Measurements from ENCODE around the gene ZNF79. TPM values are rescaled to one million over a fixed set of nuclear protein-coding genes. Genes with fewer than 3 reads are reported as not detected.
A peak's percentile ranks its signal among the peaks of the same experiment; 100 is the strongest.

The ZNF79 gene
- total RNA-seq, 1 experiment from 2014 or later = 11.6 TPM

DNA sequence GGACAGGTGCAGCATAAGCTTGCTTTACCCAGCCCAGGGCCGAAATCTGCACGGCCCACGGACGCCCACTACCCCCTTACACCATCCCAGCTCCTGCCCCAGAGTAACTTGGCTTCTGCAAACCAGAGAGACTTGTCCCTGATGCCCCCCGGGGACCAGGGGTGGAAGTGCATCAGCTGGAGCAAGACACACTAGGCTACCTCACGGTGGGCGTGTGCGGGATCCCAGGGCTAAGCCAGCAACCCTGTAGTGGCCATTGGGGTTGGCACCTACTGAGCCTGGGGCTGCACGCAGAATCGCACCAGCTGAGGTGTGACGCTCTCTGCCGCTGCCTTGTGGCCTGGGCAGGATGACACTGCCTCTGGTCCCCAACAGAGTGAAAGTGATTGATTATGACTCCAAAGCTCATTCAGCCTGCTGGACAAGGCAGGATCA lies 6.1 kb upstream of the ZNF79 start:
- Histone ChIP-seq H3K9me3 (ENCODE audit: low read depth, low read length, poor library complexity, severe bottlenecking) (no peaks in the 10 kb centered on the region), H3K27me3 (replicated peaks; ENCODE audit: insufficient read depth, low read depth, low read length, poor library complexity) (no peaks in the 10 kb centered on the region), H3K4me1 (ENCODE audit: insufficient read depth, low read length, poor library complexity, severe bottlenecking) (no peaks in the 10 kb centered on the region), H3K4me3 (ENCODE audit: low read depth, low read length, poor library complexity, severe bottlenecking) (no peak overlapping the region), H3K36me3 (ENCODE audit: insufficient read depth, low read length, poor library complexity, severe bottlenecking) (no peaks in the 10 kb centered on the region), H3K27ac (ENCODE audit: low read depth, low read length, poor library complexity, severe bottlenecking) (no peak overlapping the region)
- DNase-seq (ENCODE audit: low spot score) = peak; percentile 59
- POLR2A ChIA-PET (ENCODE audit: low non-redundant PET) = no interaction called here
- CTCF ChIA-PET = no interaction called here
- no peak for TF ChIP-seq EZH2 (IDR thresholded peaks at IDR 0.05; ENCODE audit: borderline replicate concordance, low read depth, low read length, poor library complexity, severe bottlenecking)
- TF ChIP-seq, protein P1, sequence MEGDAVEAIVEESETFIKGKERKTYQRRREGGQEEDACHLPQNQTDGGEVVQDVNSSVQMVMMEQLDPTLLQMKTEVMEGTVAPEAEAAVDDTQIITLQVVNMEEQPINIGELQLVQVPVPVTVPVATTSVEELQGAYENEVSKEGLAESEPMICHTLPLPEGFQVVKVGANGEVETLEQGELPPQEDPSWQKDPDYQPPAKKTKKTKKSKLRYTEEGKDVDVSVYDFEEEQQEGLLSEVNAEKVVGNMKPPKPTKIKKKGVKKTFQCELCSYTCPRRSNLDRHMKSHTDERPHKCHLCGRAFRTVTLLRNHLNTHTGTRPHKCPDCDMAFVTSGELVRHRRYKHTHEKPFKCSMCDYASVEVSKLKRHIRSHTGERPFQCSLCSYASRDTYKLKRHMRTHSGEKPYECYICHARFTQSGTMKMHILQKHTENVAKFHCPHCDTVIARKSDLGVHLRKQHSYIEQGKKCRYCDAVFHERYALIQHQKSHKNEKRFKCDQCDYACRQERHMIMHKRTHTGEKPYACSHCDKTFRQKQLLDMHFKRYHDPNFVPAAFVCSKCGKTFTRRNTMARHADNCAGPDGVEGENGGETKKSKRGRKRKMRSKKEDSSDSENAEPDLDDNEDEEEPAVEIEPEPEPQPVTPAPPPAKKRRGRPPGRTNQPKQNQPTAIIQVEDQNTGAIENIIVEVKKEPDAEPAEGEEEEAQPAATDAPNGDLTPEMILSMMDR (conservative IDR thresholded peaks at IDR 0.05; ENCODE audit: low read depth, low read length) = peak; percentile 50
- no TSS peak for BruUV-seq (replicated peaks)
- intact Hi-C loops (cut with micrococcal nuclease; ENCODE audit: unreplicated experiment) = no loop called here

DNA sequence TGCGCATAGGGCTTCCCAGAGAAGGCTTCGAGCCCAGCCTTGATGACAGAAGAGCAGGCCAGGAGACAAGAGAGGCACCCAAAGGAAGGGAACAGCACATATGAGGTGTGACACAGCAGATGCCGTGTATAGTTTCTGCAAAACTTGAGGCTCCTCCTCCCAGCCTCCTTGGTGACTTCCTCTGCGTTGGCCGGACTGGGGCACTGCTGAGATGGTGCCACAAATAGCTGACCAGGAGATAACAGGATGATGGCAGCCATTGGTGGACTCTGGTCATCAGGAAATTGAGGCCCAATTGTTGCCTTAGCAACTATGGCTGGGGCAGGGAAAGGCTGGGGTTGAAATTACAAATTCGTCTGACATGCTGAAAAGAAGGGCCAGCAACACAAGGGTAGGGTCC lies 4.8 kb upstream of the ZNF79 start:
- no TSS peak for BruUV-seq (replicated peaks)
- CTCF ChIA-PET = no interaction called here
- Histone ChIP-seq H3K4me3 (ENCODE audit: low read depth, low read length, poor library complexity, severe bottlenecking) (no peak overlapping the region), H3K27ac (ENCODE audit: low read depth, low read length, poor library complexity, severe bottlenecking) (no peak overlapping the region), H3K4me1 (ENCODE audit: insufficient read depth, low read length, poor library complexity, severe bottlenecking) (no peaks in the 10 kb centered on the region), H3K27me3 (replicated peaks; ENCODE audit: insufficient read depth, low read depth, low read length, poor library complexity) (no peaks in the 10 kb centered on the region), H3K36me3 (ENCODE audit: insufficient read depth, low read length, poor library complexity, severe bottlenecking) (no peaks in the 10 kb centered on the region), H3K9me3 (ENCODE audit: low read depth, low read length, poor library complexity, severe bottlenecking) (no peaks in the 10 kb centered on the region)
- POLR2A ChIA-PET (ENCODE audit: low non-redundant PET) = interaction anchor here (0.6 kb wide), 1 partner anchor 617 kb away, joined by 6 read pairs; no protein-coding TSS in a partner anchor
- DNase-seq (ENCODE audit: low spot score) = no peak
- intact Hi-C loops (cut with micrococcal nuclease; ENCODE audit: unreplicated experiment) = no loop called here
- TF ChIP-seq, protein P1 (conservative IDR thresholded peaks at IDR 0.05; ENCODE audit: low read depth, low read length) = no peak
- TF ChIP-seq EZH2 (IDR thresholded peaks at IDR 0.05; ENCODE audit: borderline replicate concordance, low read depth, low read length, poor library complexity, severe bottlenecking) = no peak

DNA sequence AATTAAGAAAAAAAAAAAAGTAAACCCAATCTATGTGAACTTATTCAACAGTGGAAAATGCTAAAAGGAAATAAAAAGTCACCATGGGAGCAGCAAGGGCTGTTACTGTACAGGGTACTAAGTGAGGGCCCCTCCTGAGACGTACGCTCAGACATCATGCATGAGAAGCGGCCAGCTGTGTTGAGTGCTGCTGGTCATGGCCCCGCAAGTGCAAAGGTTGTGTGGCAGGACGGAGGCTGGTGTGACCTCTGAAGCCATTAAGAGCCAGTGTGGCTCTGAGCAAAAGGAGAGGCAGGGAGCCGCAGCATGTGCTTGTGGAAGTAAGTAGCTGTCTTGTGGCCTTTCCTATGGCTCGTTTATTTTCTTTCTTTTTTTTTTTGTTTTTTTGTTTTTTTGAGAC lies 3.1 kb upstream of the ZNF79 start:
- Histone ChIP-seq H3K27ac (ENCODE audit: low read depth, low read length, poor library complexity, severe bottlenecking) (no peak overlapping the region), H3K36me3 (ENCODE audit: insufficient read depth, low read length, poor library complexity, severe bottlenecking) (peaks cover 2% of the 10 kb centered on the region), H3K9me3 (ENCODE audit: low read depth, low read length, poor library complexity, severe bottlenecking) (no peaks in the 10 kb centered on the region), H3K27me3 (replicated peaks; ENCODE audit: insufficient read depth, low read depth, low read length, poor library complexity) (no peaks in the 10 kb centered on the region), H3K4me1 (ENCODE audit: insufficient read depth, low read length, poor library complexity, severe bottlenecking) (peaks cover 5% of the 10 kb centered on the region), H3K4me3 (ENCODE audit: low read depth, low read length, poor library complexity, severe bottlenecking) (no peak overlapping the region)
- no TSS peak for BruUV-seq (replicated peaks)
- ChIA-PET POLR2A (ENCODE audit: low non-redundant PET) (no interaction called here), CTCF (no interaction called here)
- no peak for DNase-seq (ENCODE audit: low spot score)
- intact Hi-C loops (cut with micrococcal nuclease; ENCODE audit: unreplicated experiment) = no loop called here
- TF ChIP-seq, protein P1 (conservative IDR thresholded peaks at IDR 0.05; ENCODE audit: low read depth, low read length) = no peak
- TF ChIP-seq EZH2 (IDR thresholded peaks at IDR 0.05; ENCODE audit: borderline replicate concordance, low read depth, low read length, poor library complexity, severe bottlenecking) = no peak
